CD4-positive, alpha-beta memory T cell (primary cell): ENCODE results near the gene IL34. TPM values are rescaled to one million over a fixed set of nuclear protein-coding genes. Genes with fewer than 3 reads are reported as not detected.

ENCODE experiments used
- CTCF ChIA-PET: fragments of 350-600 bp; sonication (Branson Sonifier 250); formaldehyde crosslinking; loops from one replicate; lab custom pipeline; 2021; ENCODE audit warnings: inconsistent platforms; ENCODE audit not compliant: partially characterized antibody; lab: Charles Lee
- POLR2A ChIA-PET: fragments of 350-600 bp; sonication (Branson Sonifier 250); formaldehyde crosslinking; loops from one replicate; lab custom pipeline; 2021; ENCODE audit not compliant: partially characterized antibody; lab: Charles Lee
- DNase-seq, 5 donors: peaks; one replicate each; pipeline versions ENCODE4 v3.0.0 to v3.0.0-alpha.2; 2020 to 2022; ENCODE audit warnings: mixed read lengths in 1 of 5
- H3K27ac ChIP-seq: one replicate; pipeline ENCODE4 v1.7.0; 2013; ENCODE audit warnings: low read depth, low read length
- H3K27me3 ChIP-seq: 2 replicates; pipeline ENCODE4 v1.7.0; 2013; ENCODE audit warnings: mild to moderate bottlenecking, low read length, moderate library complexity; ENCODE audit not compliant: insufficient read depth
- H3K36me3 ChIP-seq: 2 replicates; pipeline ENCODE4 v1.7.0; 2013; ENCODE audit warnings: mild to moderate bottlenecking, low read length, moderate library complexity; ENCODE audit not compliant: insufficient read depth
- H3K4me1 ChIP-seq: 2 replicates; pipeline ENCODE4 v1.7.0; 2013; ENCODE audit warnings: mild to moderate bottlenecking, low read length, moderate library complexity; ENCODE audit not compliant: insufficient read depth
- H3K4me3 ChIP-seq, 2 donors: one replicate each; pipeline ENCODE4 v1.7.0; 2013; ENCODE audit warnings: low read length in 2 of 2, mild to moderate bottlenecking in 1 of 2
- H3K9me3 ChIP-seq, 2 donors: one replicate each; pipeline ENCODE4 v1.7.0; 2013; ENCODE audit warnings: low read length in 2 of 2, control low read depth in 1 of 2; ENCODE audit not compliant: control insufficient read depth in 1 of 2
- H3K27ac Mint-ChIP-seq, 7 donors: one replicate each; pipeline ENCODE4 v1.8.0; 2020 to 2021; ENCODE audit warnings: mixed read lengths in 7 of 7, mild to moderate bottlenecking in 6 of 7, inconsistent platforms in 3 of 7, moderate library complexity in 3 of 7
- H3K27me3 Mint-ChIP-seq, 2 donors: one replicate each; pipeline ENCODE4 v1.8.0; 2020 to 2021; ENCODE audit warnings: mixed read lengths in 2 of 2
- H3K36me3 Mint-ChIP-seq, 2 donors: one replicate each; pipeline ENCODE4 v1.8.0; 2020 to 2021; ENCODE audit warnings: mixed read lengths in 2 of 2, inconsistent platforms in 1 of 2, mild to moderate bottlenecking in 1 of 2
- H3K4me1 Mint-ChIP-seq, 4 donors: one replicate each; pipeline ENCODE4 v1.8.0; 2020 to 2021; ENCODE audit warnings: mixed read lengths in 4 of 4, mild to moderate bottlenecking in 1 of 4
- H3K4me3 Mint-ChIP-seq, 8 donors: one replicate each; pipeline ENCODE4 v1.8.0; 2020 to 2021; ENCODE audit warnings: mixed read lengths in 8 of 8, mild to moderate bottlenecking in 7 of 8, moderate library complexity in 6 of 8, inconsistent platforms in 3 of 8
- H3K9me3 Mint-ChIP-seq, 8 donors: one replicate each; pipeline ENCODE4 v1.8.0; 2020 to 2021; ENCODE audit warnings: mixed read lengths in 8 of 8, mild to moderate bottlenecking in 5 of 8, inconsistent platforms in 3 of 8, moderate library complexity in 1 of 8
- intact Hi-C: fragments of 100-400 bp; cut with micrococcal nuclease; formaldehyde crosslinking; loops from one replicate; pipeline ENCODE4 v1.15.1; 2023
- polyA plus RNA-seq, 2 donors: library from polyadenylated mRNA; unstranded; fragments of 300-500 nt; fragmentation: Illumina TruSeq; gene quantifications; one replicate each; pipeline ENCODE4 v1.2.3, GENCODE V29; 2021
- total RNA-seq, 2 experiments: library from RNA; stranded (reverse); gene quantifications; one replicate each; pipeline ENCODE4 v1.2.3, GENCODE V29; 2021

Gene IL34
- not detected for total RNA-seq
- polyA plus RNA-seq, result not detected

GRCh38 chr16:70646260-70647241 lies at the start of gene IL34:
IL34 (plus strand) TSS chr16:70646559; CDS start chr16:70646948, 389 bp downstream.
- Histone ChIP-seq H3K27me3 (no peaks in the 10 kb centered on the region), H3K9me3 (no peaks in the 10 kb centered on the region), H3K4me3 (no peak within 1 kb of the TSS), H3K36me3 (no peaks in the 10 kb centered on the region), H3K4me1 (no peaks in the 10 kb centered on the region), H3K27ac (no peak within 1 kb of the TSS)
- Mint-ChIP-seq H3K27ac (no peak within 1 kb of the TSS), H3K36me3 (no peaks in the 10 kb centered on the region), H3K4me3 (no peak within 1 kb of the TSS), H3K9me3 (no peaks in the 10 kb centered on the region), H3K4me1 (no peaks in the 10 kb centered on the region), H3K27me3 (peaks cover 4 to 8% of the 10 kb centered on the region in 2 donors)
- ChIA-PET POLR2A (no interaction called here), CTCF (interaction anchor here (0.8 kb wide), 1 partner anchor 10 kb away, joined by 3 read pairs; no protein-coding TSS in a partner anchor)
- DNase-seq, result no peak
- intact Hi-C loops, result no loop called here

- no peak overlapping the region for H3K27ac ChIP-seq
- Mint-ChIP-seq H3K36me3 (no peaks in the 10 kb centered on the region), H3K9me3 (no peaks in the 10 kb centered on the region), H3K4me3 (no peak overlapping the region), H3K4me1 (no peaks in the 10 kb centered on the region), H3K27ac (no peak overlapping the region), H3K27me3 (no peaks in the 10 kb centered on the region)
- no peaks in the 10 kb centered on the region for H3K36me3 ChIP-seq
- intact Hi-C loops, result no loop called here
- no peaks in the 10 kb centered on the region for H3K9me3 ChIP-seq
- no peak overlapping the region for H3K4me3 ChIP-seq
- CTCF ChIA-PET, result no interaction called here
- POLR2A ChIA-PET, result no interaction called here
- DNase-seq, result no peak
- H3K27me3 ChIP-seq, result no peaks in the 10 kb centered on the region
- H3K4me1 ChIP-seq, result no peaks in the 10 kb centered on the region
Measured at GRCh38 chr16:70597135-70597835, 49.1 kb upstream of the IL34 start.

- no peak for DNase-seq
- Mint-ChIP-seq H3K36me3 (no peaks in the 10 kb centered on the region), H3K4me1 (no peaks in the 10 kb centered on the region), H3K27ac (no peak overlapping the region), H3K4me3 (no peak overlapping the region), H3K27me3 (no peaks in the 10 kb centered on the region), H3K9me3 (no peaks in the 10 kb centered on the region)
- Histone ChIP-seq H3K36me3 (no peaks in the 10 kb centered on the region), H3K4me1 (no peaks in the 10 kb centered on the region), H3K4me3 (no peak overlapping the region), H3K9me3 (no peaks in the 10 kb centered on the region), H3K27me3 (no peaks in the 10 kb centered on the region), H3K27ac (no peak overlapping the region)
- CTCF ChIA-PET, result no interaction called here
- intact Hi-C loops, result no loop called here
- POLR2A ChIA-PET, result no interaction called here
Measured at GRCh38 chr16:70598937-70599503, 47.3 kb upstream of the IL34 start.

GRCh38 chr16:70600730-70601129 lies 45.6 kb upstream of the IL34 start:
- H3K4me3 Mint-ChIP-seq, result no peak overlapping the region
- no peaks in the 10 kb centered on the region for H3K27me3 Mint-ChIP-seq
- Histone ChIP-seq H3K36me3 (no peaks in the 10 kb centered on the region), H3K27me3 (no peaks in the 10 kb centered on the region), H3K9me3 (no peaks in the 10 kb centered on the region), H3K4me3 (no peak overlapping the region), H3K27ac (no peak overlapping the region), H3K4me1 (no peaks in the 10 kb centered on the region)
- ChIA-PET CTCF (no interaction called here), POLR2A (no interaction called here)
- H3K36me3 Mint-ChIP-seq, result no peaks in the 10 kb centered on the region
- no peak overlapping the region for H3K27ac Mint-ChIP-seq
- H3K9me3 Mint-ChIP-seq, result no peaks in the 10 kb centered on the region
- no peaks in the 10 kb centered on the region for H3K4me1 Mint-ChIP-seq
- no peak for DNase-seq
- intact Hi-C loops, result no loop called here

- CTCF ChIA-PET, result no interaction called here
- intact Hi-C loops, result no loop called here
Measured at GRCh38 chr16:70601576-70602575, 44.5 kb upstream of the IL34 start.

GRCh38 chr16:70602831-70603230 lies 43.5 kb upstream of the IL34 start:
- no peaks in the 10 kb centered on the region for H3K27me3 Mint-ChIP-seq
- CTCF ChIA-PET, result no interaction called here
- Histone ChIP-seq H3K27ac (no peak overlapping the region), H3K9me3 (no peaks in the 10 kb centered on the region), H3K36me3 (no peaks in the 10 kb centered on the region), H3K4me1 (no peaks in the 10 kb centered on the region), H3K27me3 (no peaks in the 10 kb centered on the region), H3K4me3 (no peak overlapping the region)
- H3K4me3 Mint-ChIP-seq, result no peak overlapping the region
- no peak for DNase-seq
- no peaks in the 10 kb centered on the region for H3K36me3 Mint-ChIP-seq
- POLR2A ChIA-PET, result no interaction called here
- intact Hi-C loops, result no loop called here
- no peaks in the 10 kb centered on the region for H3K9me3 Mint-ChIP-seq
- H3K4me1 Mint-ChIP-seq, result no peaks in the 10 kb centered on the region
- no peak overlapping the region for H3K27ac Mint-ChIP-seq

More at GRCh38 chr16:70601576-70602575, 44.5 kb upstream of the IL34 start:
- no peak overlapping the region for H3K27ac ChIP-seq
- Mint-ChIP-seq H3K36me3 (no peaks in the 10 kb centered on the region), H3K27me3 (no peaks in the 10 kb centered on the region), H3K9me3 (no peaks in the 10 kb centered on the region), H3K27ac (no peak overlapping the region), H3K4me1 (no peaks in the 10 kb centered on the region), H3K4me3 (no peak overlapping the region)
- H3K4me1 ChIP-seq, result no peaks in the 10 kb centered on the region
- POLR2A ChIA-PET, result no interaction called here
- no peaks in the 10 kb centered on the region for H3K27me3 ChIP-seq
- no peak overlapping the region for H3K4me3 ChIP-seq
- no peaks in the 10 kb centered on the region for H3K9me3 ChIP-seq
- H3K36me3 ChIP-seq, result no peaks in the 10 kb centered on the region
- DNase-seq, result no peak
